Ishikawa (cell line): ENCODE measurements around the gene ADGRG7.

ENCODE experiments used
- CEBPB ChIP-seq: IDR thresholded peaks from 2 replicates; pipeline ENCODE4 v1.6.1; 2012
- EP300 ChIP-seq: IDR thresholded peaks from 2 replicates; pipeline ENCODE4 v1.6.1; 2012; ENCODE audit warnings: borderline replicate concordance
- YY1 ChIP-seq: IDR thresholded peaks from 2 replicates; pipeline ENCODE4 v1.6.1; 2012; ENCODE audit warnings: low read depth

GRCh38 chr3:100696161-100696560 is 86.8 kb downstream of the ADGRG7 start:
- no peak for TF ChIP-seq EP300
- TF ChIP-seq YY1: no peak
- no peak for TF ChIP-seq CEBPB
